HCT116 (cell line): ENCODE measurements around the gene ARIH2.

ENCODE experiments used
- POLR2A ChIP-seq: IDR thresholded peaks from 2 replicates; pipeline ENCODE4 v1.7.0; 2011; ENCODE audit warnings: borderline replicate concordance; ENCODE audit not compliant: insufficient read depth, insufficient read length; ENCODE audit errors: extremely low read depth
- TF ChIP-seq, protein P1 (sequence below), 3 experiments: fragments of 200-600 bp in 1 of 3; sonication (generic) in 1 of 3; IDR thresholded peaks in 2 of 3; conservative IDR thresholded peaks in 1 of 3; 2 replicates each; pipeline ENCODE4 v1.5.1; 2012 to 2017; ENCODE audit warnings: low read depth in 2 of 3, low read length in 2 of 3, antibody characterized with exemption in 1 of 3, borderline replicate concordance in 1 of 3, control low read depth in 1 of 3, mild to moderate bottlenecking in 1 of 3, mixed read lengths in 1 of 3, mixed run types in 1 of 3, moderate library complexity in 1 of 3; ENCODE audit not compliant: insufficient read depth in 1 of 3

DNA sequence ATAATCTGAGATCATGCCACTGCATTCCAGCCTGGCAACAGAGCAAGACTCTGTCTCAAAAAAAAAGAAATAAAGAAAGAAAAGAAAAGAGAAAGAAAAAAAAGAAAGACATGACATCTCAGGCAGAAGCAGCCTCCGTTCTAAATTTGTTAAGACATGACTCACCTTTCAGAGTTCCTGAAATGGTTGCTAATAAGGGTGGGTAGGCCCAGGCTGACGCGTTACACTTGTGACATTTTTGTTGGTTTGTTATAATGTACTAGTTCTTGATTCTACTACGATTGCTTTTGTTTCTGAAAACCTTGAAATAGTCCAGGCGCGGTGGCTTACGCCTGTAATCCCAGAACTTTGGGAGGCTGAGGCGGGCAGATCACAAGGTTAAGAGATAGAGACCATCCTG, 41.0 kb upstream of the ARIH2 start:
- TF ChIP-seq, protein P1, sequence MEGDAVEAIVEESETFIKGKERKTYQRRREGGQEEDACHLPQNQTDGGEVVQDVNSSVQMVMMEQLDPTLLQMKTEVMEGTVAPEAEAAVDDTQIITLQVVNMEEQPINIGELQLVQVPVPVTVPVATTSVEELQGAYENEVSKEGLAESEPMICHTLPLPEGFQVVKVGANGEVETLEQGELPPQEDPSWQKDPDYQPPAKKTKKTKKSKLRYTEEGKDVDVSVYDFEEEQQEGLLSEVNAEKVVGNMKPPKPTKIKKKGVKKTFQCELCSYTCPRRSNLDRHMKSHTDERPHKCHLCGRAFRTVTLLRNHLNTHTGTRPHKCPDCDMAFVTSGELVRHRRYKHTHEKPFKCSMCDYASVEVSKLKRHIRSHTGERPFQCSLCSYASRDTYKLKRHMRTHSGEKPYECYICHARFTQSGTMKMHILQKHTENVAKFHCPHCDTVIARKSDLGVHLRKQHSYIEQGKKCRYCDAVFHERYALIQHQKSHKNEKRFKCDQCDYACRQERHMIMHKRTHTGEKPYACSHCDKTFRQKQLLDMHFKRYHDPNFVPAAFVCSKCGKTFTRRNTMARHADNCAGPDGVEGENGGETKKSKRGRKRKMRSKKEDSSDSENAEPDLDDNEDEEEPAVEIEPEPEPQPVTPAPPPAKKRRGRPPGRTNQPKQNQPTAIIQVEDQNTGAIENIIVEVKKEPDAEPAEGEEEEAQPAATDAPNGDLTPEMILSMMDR (IDR thresholded peaks at IDR 0.05 in 2 of 3, conservative IDR thresholded peaks at IDR 0.05 in 1 of 3; ENCODE audit: borderline replicate concordance in 1 of 3, insufficient read depth in 1 of 3, low read depth in 2 of 3, low read length in 2 of 3), result no peak
- no peak for TF ChIP-seq POLR2A
